GM19193 (cell line): ENCODE data around the gene ARNT2.

ENCODE experiments used
- POLR2A ChIP-seq: IDR thresholded peaks from 4 replicates; pipeline ENCODE4 v1.6.1; 2011; ENCODE audit not compliant: insufficient read depth, insufficient read length; ENCODE audit errors: extremely low read depth

Gene ARNT2

GRCh38 chr15:80580106-80580505, 175.9 kb downstream of the ARNT2 start:
- no peak for TF ChIP-seq POLR2A

DNA sequence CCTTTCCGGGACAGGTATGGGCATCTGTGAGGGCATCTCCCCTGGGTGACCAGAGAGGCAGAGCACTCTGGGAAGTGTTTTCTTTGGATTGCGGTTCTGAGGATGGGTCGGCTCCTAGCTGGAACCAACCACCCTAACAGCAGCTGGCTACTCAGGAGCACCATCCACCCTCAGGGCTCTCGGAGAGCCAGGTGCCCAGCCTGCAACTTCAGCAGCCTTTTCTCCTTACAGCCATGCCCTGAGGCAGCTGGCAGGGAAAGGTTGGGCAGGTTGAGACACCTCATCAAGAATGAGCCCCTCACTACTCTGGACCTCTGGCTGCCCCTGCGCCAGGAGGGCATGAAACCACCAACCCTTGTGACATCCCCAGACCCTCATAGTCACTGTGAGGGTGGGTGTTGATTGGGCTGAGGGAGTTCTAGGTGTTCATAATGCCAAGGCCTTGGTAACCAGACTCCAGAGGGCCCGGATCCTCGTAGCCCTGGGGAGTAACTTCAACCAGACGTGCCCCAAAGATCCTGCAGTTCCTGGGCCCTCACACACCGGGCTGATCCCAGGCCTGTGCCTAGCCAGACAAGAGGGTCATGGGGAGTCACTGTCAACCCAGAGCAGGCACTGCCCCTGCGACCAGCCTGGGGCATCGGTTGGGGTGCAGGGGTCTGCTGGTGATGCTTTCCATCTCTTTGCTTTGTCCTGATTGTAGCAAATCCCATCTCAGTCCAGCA, 176.5 kb downstream of the ARNT2 start:
- TF ChIP-seq POLR2A = no peak

GRCh38 chr15:80581976-80582375, 177.8 kb downstream of the ARNT2 start:
- TF ChIP-seq POLR2A = no peak

- no peak for TF ChIP-seq POLR2A
These were observed 178.7 kb downstream of the ARNT2 start for GRCh38 chr15:80582816-80583423.

- TF ChIP-seq POLR2A = no peak
These were observed 180.4 kb downstream of the ARNT2 start for GRCh38 chr15:80584561-80584964.

DNA sequence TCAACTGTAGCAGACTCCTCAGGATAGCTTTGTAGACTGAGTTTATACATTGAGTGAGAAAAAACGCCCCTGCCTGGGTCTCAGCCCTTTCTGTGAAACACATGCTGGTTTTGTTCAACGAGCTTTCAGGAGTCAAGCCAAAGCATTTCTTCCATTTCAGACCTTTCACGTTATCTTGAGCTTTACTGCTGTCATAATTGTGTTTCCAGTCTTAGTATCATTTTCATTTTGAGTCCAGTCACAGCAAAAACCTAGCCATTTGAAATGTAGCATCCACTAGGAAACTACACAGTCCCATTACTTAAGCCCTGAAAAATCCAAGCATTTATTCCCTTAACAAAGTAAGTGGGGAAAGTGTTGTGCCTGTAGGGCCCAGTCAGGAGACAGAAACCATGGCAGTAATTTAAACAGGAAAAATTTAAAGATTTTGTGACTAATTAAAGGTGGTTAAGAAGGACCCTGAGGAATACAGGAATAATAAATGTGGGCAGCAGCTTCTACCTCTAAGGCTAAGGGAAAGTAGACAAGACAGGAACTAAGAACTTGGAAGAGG, 180.9 kb downstream of the ARNT2 start:
- TF ChIP-seq POLR2A = no peak

- TF ChIP-seq POLR2A = no peak
These were observed 181.4 kb downstream of the ARNT2 start for GRCh38 chr15:80585544-80586018.

DNA sequence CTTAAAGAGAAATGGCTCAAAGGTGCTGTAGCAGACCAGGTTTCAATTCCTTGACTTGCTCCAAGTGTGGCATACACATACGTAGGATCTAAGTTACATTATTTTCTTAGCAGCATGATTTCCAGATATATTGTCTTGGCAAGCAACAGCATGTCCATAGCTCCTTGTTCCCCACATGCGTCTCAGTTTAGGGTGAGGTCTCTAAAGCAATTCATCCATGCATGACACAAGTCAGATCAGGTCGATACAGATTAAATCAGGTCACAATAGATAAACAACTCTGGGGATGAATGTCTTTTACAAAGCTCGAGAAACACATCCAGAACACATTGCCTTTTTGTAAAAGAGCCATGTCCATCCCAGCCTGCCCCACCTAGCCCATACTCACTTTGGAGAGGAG, 182.0 kb downstream of the ARNT2 start:
- TF ChIP-seq POLR2A = no peak

- no peak for TF ChIP-seq POLR2A
These were observed 182.8 kb downstream of the ARNT2 start for GRCh38 chr15:80587007-80587406.

DNA sequence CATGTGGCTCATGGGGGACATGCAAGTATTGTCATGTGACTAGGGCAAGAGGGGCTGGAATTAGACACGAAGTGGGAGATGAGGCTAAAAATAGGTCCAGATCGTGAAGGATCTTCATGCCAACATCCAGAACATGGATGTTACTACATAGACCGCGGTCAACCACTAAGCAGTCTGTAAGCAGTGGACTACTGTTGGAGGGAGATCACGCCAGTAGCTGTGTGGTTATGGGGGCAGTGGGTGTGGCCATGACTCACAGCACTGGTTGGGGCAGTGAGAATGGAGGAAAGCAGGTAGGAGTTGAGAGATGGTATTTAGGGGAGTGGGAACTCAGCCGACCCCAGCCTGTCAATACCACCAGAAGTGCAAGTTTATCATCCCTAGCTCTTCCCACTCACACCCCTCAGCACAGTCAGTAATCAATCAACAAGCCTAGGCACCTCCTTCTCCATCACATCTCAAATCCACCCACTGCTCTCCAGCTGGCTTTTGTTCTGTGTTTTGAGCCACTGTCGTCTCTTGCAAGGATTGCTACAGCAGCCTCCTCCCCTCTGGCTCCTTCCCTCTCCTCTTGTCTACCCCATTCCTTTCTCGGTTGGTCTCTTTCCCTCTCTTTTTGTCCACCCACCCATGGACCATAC, 183.8 kb downstream of the ARNT2 start:
- TF ChIP-seq POLR2A = no peak

DNA sequence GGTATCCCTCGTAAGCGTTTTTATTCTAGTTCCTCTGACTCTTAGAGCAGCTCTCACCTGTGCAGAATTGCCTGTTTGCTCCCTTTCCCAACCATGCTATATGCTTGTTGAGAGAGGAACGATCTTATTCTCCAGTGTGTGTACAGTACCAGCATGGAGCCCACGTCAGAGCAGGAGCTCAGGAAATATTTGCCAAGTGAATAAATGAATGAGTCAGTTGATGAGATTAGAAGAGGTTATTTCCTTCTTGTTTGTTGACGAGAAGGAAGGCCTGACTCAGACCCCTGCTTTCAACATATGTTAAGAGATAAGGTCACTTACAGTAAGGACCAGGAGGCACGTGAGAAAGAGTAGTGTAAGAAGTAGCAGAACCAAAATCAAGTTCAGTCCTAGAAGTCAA, 184.6 kb downstream of the ARNT2 start:
- no peak for TF ChIP-seq POLR2A

GRCh38 chr15:80590761-80591355, 186.7 kb downstream of the ARNT2 start:
- TF ChIP-seq POLR2A = no peak

DNA sequence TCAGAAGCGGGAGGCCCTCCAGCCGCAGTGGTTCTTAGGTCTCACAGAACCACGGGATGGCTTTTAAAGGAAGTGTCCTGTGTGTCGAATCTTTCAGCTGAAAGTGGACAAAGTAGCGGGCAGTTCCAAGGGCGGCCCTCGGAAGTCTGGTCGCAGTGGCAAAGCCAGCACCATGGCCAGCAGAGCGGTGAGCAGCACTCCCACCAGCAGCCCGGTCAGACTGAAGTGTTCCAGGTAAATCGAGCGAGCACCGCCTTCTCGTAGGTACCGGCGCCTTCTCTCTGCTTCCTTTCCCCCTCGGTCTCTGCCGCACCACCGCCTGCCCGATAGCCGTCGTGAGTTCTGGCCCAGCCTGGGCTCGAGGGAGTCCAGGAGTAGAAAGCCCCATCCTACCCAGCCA, 187.3 kb downstream of the ARNT2 start:
- TF ChIP-seq POLR2A = no peak

DNA sequence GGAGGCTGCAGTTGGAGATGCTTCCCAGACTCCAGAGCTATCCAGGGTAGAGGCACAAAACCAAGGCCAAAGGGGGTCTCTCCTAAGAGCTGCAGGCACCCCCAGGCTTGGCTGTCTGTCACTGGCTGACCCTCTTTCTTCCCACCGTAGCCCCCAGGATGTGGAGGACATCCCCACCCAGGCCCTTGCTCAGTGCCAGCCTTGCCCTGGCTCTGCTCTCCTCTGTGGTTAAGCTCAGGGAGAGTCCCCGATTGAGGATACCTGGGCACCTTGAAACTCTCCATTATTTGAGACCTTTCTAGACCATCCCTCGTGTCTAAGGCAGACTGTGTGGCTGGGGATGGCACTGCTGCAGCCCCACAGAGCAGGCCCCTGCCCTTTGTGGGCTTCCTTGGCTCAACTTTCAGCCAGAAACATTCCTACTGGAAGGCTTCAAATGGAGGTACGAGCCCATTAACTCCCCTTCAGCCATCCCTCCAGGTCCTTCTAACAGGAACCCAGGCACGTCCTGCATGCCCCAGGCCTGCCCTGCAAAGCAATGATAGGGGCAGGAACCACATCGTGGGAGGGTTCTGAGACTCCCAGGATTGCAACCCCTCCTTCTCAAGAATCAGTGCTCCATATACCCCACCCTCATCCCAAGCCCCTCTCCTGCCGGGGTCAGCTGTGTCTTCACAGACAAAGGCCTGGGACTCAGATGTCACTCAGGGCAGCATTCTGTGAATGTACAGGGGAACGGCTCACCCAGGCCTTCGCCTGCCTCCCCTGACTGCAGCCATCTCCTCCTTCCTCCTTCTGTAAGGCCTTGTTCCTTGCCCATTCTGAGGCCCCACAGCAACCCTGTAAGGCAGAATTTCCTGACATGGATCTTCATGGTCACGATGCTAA, 188.0 kb downstream of the ARNT2 start:
- TF ChIP-seq POLR2A = no peak
